Measurements from ENCODE around the gene CCNI. TPM values are rescaled to one million over a fixed set of nuclear protein-coding genes. Genes with fewer than 3 reads are reported as not detected.
"Not testable (repeated sequence)": the region's sequence is repeated elsewhere in the genome, so short reads cannot be mapped to it uniquely, and the experiment has no call there.

The CCNI gene
- total RNA-seq, 1 experiment from 2014 or later: 116 TPM

GRCh38 chr4:77082886-77083608 lies 7.3 kb upstream of the CCNI start:
- DNase-seq (ENCODE audit: low read depth): no peak

DNA sequence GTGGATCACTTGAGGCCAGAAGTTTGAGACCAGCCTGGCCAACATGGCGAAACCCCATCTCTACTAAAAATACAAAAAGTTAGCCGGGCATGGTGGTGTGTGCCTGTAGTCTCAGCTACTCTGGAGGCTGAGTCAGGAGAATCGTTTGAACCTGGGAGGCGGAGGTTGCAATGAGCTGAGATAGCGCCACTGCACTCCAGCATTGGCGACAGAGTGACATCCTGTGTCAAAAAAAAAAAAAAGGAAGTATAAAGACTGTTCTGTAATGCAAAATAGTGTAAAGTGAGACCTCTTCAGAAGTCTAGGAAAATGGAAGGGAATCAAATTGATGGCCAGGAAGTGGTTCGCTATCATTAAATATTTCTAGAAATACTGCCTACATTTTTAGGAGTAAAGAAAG lies 5.0 kb upstream of the CCNI start:
- not testable (repeated sequence) for DNase-seq (ENCODE audit: low read depth)

DNA sequence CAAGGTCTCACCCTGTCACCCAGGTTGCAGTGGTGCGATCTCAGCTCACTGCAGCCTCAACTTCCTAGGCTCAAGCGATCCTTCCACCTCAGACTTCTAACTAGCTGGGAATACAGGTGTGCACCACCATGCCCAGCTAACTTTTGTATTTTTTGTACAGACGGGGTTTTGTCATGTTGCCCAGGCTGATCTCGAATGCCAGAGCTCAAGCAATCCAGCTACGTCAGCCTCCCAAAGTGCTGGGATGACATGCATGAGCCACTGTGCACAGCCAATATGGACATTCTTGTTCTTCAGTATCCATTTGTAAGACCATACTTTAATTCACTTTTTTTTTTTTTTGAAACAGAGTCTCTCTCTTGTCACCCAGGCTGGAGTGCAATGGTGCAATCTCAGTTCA lies 3.5 kb upstream of the CCNI start:
- no peak for DNase-seq (ENCODE audit: low read depth)

GRCh38 chr4:77078401-77078800 lies 2.6 kb upstream of the CCNI start:
- DNase-seq (ENCODE audit: low read depth): no peak

GRCh38 chr4:77076889-77077635 lies 1.3 kb upstream of the CCNI start:
- DNase-seq (ENCODE audit: low read depth): no peak

- peak; percentile 73 for DNase-seq (ENCODE audit: low read depth)
Measured at GRCh38 chr4:77074981-77075855, 571 bp downstream of the CCNI start.

GRCh38 chr4:77074381-77074831 lies 1.4 kb downstream of the CCNI start:
- DNase-seq (ENCODE audit: low read depth): no peak

DNA sequence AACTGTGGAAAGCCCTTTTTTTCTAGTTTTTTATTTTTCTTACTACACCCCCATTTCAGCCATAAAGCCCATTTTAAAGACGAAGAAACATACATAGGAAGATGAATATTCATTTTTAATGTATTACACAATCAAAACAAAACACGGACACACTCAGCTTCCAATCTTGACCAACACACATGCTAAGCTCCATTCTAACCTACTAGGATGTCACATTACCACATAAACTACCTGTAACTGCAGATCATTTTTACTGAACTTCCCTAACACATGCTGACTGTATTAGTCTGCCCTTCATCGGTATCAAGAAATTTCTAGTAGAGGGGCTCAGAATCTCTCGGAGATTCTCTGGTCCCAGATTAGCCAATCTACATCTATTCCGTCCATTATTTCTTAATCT lies 1.8 kb downstream of the CCNI start:
- no peak for DNase-seq (ENCODE audit: low read depth)

DNA sequence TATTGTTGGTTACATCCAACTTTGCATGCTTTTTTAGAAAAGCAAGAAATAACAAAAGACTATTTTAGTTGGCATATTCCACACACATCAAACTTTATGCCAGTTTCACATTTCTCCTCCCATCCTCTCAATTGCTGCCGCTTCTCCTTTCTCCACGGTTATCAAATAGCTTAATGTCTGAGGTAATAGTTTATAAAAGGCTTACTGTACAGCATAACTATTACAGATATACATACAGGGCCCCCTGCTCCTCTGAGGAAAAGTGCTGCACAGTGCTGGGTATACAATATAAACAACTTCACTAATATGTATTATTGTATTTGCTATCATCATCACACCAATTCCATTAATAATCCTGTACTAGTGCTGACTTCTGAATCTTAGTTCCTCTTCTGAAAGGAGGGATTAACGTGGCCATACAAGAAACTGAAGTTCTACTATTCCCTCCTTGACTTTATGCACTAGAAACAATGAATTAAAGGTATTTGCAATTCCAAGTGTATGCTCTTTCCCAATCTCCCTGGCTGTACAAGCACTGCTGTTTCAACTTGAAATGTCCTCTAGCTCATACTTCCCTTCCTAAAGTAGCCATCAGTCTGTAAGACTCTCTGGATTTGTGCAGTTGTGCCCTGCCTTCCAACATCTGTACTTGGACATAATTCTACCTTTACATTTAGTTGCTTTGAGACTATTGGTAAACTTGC lies 2.5 kb downstream of the CCNI start:
- DNase-seq (ENCODE audit: low read depth): no peak

DNA sequence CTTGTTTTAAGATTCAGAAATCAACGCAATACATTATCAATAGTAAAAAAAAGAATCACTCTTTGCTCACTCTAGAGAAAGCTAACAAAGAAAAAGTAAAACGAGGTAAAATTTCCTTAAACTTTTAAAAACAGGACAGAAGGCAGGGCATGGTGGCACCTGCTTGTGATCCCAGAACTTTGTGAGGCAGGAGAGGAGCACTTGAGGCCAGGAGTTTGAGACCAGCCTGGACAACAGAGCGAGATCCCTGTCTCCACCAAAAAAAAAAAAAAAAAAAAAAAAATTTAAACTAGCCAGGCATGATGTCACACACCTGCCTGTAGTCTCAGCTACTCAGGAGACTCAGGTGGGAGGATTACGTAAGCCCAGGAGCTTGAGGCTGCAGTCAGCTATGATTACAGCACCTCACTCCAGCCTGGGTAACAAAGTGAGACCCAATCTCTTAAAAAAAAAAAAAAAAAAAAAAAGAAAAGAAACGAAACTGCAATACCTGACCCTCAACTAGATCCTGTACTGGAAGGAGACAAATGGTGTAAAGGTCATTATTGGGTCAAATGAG lies 3.5 kb downstream of the CCNI start:
- DNase-seq (ENCODE audit: low read depth): no peak

- DNase-seq (ENCODE audit: low read depth): not testable (repeated sequence)
Measured at GRCh38 chr4:77069514-77069913, 6.3 kb downstream of the CCNI start.

DNA sequence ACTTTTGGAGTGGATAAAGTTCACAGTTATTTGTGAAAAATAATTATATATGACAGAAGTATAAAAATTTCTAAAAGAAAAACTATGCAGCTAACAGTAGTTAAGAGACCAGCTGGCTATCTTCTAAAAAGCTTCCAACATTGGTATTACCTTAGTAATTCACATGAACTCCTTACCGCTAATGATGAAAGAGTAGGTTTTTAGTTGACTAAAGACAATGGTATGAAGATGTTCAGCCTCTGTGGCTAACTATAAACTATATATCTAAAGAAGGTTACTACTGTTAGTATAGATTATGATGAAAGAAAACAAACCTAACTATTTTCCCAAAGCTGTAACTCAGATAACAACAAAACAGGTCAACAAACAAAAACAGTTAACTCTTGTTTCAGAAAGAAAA lies 10.4 kb downstream of the CCNI start:
- DNase-seq (ENCODE audit: low read depth): no peak

DNA sequence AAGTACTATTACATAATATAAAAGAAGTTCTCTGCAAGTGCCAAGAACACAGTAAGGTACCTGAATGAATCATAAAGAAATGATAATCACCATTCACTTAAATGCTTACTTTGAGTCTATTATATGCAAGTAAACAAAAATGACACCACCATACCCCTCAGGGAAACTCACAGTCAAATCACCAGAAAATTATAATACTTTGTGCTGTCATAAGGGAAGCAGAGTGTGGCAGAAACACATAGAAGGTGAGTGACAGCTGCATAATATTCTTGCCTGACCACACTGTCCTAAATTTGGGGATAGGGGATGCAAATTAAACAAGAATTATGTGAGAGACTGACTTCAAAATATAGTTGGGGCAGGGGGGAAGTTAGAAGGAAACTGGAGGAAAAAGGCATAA lies 12.9 kb downstream of the CCNI start:
- DNase-seq (ENCODE audit: low read depth): no peak

DNA sequence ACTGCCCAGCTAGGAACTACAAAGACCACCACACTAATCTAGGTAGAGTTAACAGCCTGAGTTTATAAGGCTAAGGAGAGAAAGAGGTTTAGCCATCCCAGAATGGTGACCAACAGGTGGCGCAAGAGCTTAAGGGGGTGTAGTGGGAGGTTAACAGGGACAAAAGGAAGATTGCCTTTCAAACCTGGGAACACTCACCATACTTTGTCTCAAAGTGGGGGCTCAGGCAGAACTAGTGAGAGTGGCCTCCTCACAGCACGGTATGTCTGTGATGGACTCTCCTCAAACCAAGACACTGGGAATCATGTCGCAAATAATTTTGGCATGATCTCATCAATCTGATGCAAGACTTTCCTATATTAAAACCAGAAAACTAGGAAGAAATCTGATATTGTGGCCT lies 23.4 kb downstream of the CCNI start:
- peak; percentile 39 for DNase-seq (ENCODE audit: low read depth)

GRCh38 chr4:77050962-77051361 lies 24.8 kb downstream of the CCNI start:
- peak; percentile 28 for DNase-seq (ENCODE audit: low read depth)

GRCh38 chr4:77047037-77047436 lies 28.8 kb downstream of the CCNI start:
- peak; percentile 9 for DNase-seq (ENCODE audit: low read depth)

GRCh38 chr4:77045490-77045889 lies 30.3 kb downstream of the CCNI start:
- DNase-seq (ENCODE audit: low read depth): no peak

- peak; percentile 44 for DNase-seq (ENCODE audit: low read depth)
Measured at GRCh38 chr4:77044461-77045150, 31.2 kb downstream of the CCNI start.

DNA sequence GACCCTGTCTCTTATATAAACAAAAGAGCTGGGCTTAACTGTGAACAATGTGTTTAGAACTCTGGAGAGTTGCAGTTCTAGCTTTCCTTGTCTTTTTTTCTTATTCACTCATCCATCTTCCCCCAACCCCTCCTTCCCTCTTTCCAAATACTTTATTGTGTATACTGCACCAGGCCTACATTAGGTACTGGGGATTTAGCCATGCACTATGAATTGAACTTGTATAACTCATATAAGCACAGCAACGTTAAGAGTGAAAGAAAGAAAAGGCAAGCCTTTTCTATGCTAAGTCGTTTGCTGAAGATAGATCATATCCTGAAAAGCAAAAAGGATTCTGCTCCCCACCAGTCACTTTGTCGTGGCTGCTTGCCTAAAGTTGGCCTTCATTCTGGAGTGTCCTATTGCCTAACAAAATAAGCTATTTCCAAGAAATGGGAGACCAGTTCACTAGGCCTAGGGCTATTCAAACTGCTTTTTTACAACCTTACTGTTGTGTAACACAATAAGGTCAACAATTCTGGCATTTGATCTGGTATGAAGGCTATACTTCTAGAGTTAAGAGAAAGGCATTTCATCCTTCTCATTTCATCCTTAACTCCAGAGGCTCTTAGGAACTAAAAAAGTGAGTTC lies 32.2 kb downstream of the CCNI start:
- DNase-seq (ENCODE audit: low read depth): no peak
